GM19193 (cell line): Measurements from ENCODE around the gene CAPZB.

Experiments
- POLR2A ChIP-seq: IDR thresholded peaks from 4 replicates; pipeline ENCODE4 v1.6.1; 2011; ENCODE audit not compliant: insufficient read depth, insufficient read length; ENCODE audit errors: extremely low read depth

Gene CAPZB

GRCh38 chr1:19344372-19344810 is 140.9 kb downstream of the CAPZB start:
- no peak for TF ChIP-seq POLR2A

GRCh38 chr1:19343617-19344350 is 141.6 kb downstream of the CAPZB start:
- no peak for TF ChIP-seq POLR2A

GRCh38 chr1:19342894-19343616 is 142.3 kb downstream of the CAPZB start:
- TF ChIP-seq POLR2A, result no peak

GRCh38 chr1:19342062-19342750 is 143.1 kb downstream of the CAPZB start:
- no peak for TF ChIP-seq POLR2A

- TF ChIP-seq POLR2A, result no peak
These were observed 143.9 kb downstream of the CAPZB start for GRCh38 chr1:19341201-19342061.

- no peak for TF ChIP-seq POLR2A
These were observed 144.9 kb downstream of the CAPZB start for GRCh38 chr1:19340387-19340937.

- no peak for TF ChIP-seq POLR2A
These were observed 146.0 kb downstream of the CAPZB start for GRCh38 chr1:19339214-19339861.

GRCh38 chr1:19338323-19338762 is 147.0 kb downstream of the CAPZB start:
- TF ChIP-seq POLR2A, result no peak

- no peak for TF ChIP-seq POLR2A
These were observed 148.1 kb downstream of the CAPZB start for GRCh38 chr1:19337289-19337688.

- TF ChIP-seq POLR2A, result no peak
These were observed 148.8 kb downstream of the CAPZB start for GRCh38 chr1:19336543-19336942.

- no peak for TF ChIP-seq POLR2A
These were observed 151.6 kb downstream of the CAPZB start for GRCh38 chr1:19333587-19334354.

GRCh38 chr1:19332832-19333231 is 152.5 kb downstream of the CAPZB start:
- no peak for TF ChIP-seq POLR2A

GRCh38 chr1:19331262-19331878 is 154.0 kb downstream of the CAPZB start:
- no peak for TF ChIP-seq POLR2A

GRCh38 chr1:19330449-19331135 is 154.7 kb downstream of the CAPZB start:
- no peak for TF ChIP-seq POLR2A
